ENCODE results near the gene TTC9.

- TF ChIP-seq POLR2A (IDR thresholded peaks at IDR 0.05) (no peak), CTCF (IDR thresholded peaks at IDR 0.05) (no peak)
Measured at GRCh38 chr14:70654632-70655031, 12.9 kb downstream of the TTC9 start.

All from lower leg skin (tissue), 3 donors.